NT2/D1 (cell line): ENCODE results near the gene STK32B.

ENCODE experiments used
- DNase-seq: peaks from one replicate; pipeline ENCODE4 v3.0.0-alpha.2; 2011; ENCODE audit warnings: low read depth, low spot score
- H3K27me3 ChIP-seq: 2 replicates; pipeline ENCODE4 v1.6.0; 2011; ENCODE audit warnings: mild to moderate bottlenecking; ENCODE audit not compliant: insufficient read length, insufficient read depth
- H3K36me3 ChIP-seq: 2 replicates; pipeline ENCODE4 v1.6.1; 2011; ENCODE audit warnings: mild to moderate bottlenecking, low read length, mixed read lengths; ENCODE audit not compliant: insufficient read depth, insufficient read length
- H3K4me1 ChIP-seq: 2 replicates; pipeline ENCODE4 v1.5.1; 2011; ENCODE audit not compliant: insufficient read depth, insufficient read length
- H3K4me3 ChIP-seq: 2 replicates; pipeline ENCODE4 v1.5.1; 2011; ENCODE audit warnings: low read depth; ENCODE audit not compliant: insufficient read length
- H3K9ac ChIP-seq: 2 replicates; pipeline ENCODE4 v1.6.0; 2011; ENCODE audit warnings: low read depth; ENCODE audit not compliant: insufficient read length
- H3K9me3 ChIP-seq: 2 replicates; pipeline ENCODE4 v1.5.1; 2011; ENCODE audit warnings: mild to moderate bottlenecking, low read length; ENCODE audit not compliant: insufficient read depth
- SUZ12 ChIP-seq: IDR thresholded peaks from 2 replicates; pipeline ENCODE4 v1.6.1; 2011; ENCODE audit not compliant: insufficient read length, insufficient read depth; ENCODE audit errors: extremely low read depth
- YY1 ChIP-seq: IDR thresholded peaks from 2 replicates; pipeline ENCODE4 v1.6.1; 2011; ENCODE audit not compliant: insufficient read length, insufficient read depth
- ZNF274 ChIP-seq: IDR thresholded peaks from 2 replicates; pipeline ENCODE4 v1.6.1; 2011; ENCODE audit warnings: mild to moderate bottlenecking, low read depth, low read length

STK32B gene

GRCh38 chr4:5185551-5185950, 134.3 kb downstream of the STK32B start:
- Histone ChIP-seq H3K36me3 (no peaks in the 10 kb centered on the region), H3K9me3 (no peaks in the 10 kb centered on the region), H3K4me1 (no peaks in the 10 kb centered on the region), H3K4me3 (no peak overlapping the region), H3K9ac (no peak overlapping the region), H3K27me3 (no peaks in the 10 kb centered on the region)
- TF ChIP-seq YY1 (no peak), SUZ12 (no peak), ZNF274 (no peak)
- DNase-seq = no peak

GRCh38 chr4:5186271-5187064, 135.2 kb downstream of the STK32B start:
- no peak overlapping the region for H3K9ac ChIP-seq
- H3K9me3 ChIP-seq = no peaks in the 10 kb centered on the region
- no peaks in the 10 kb centered on the region for H3K36me3 ChIP-seq
- TF ChIP-seq ZNF274 = no peak
- no peak for TF ChIP-seq YY1
- TF ChIP-seq SUZ12 = no peak
- no peaks in the 10 kb centered on the region for H3K27me3 ChIP-seq
- no peak overlapping the region for H3K4me3 ChIP-seq
- H3K4me1 ChIP-seq = no peaks in the 10 kb centered on the region
- no peak for DNase-seq

- TF ChIP-seq YY1 (no peak), ZNF274 (no peak), SUZ12 (no peak)
- H3K36me3 ChIP-seq = no peaks in the 10 kb centered on the region
- H3K9me3 ChIP-seq = no peaks in the 10 kb centered on the region
- H3K27me3 ChIP-seq = no peaks in the 10 kb centered on the region
- H3K9ac ChIP-seq = no peak overlapping the region
- no peaks in the 10 kb centered on the region for H3K4me1 ChIP-seq
- no peak overlapping the region for H3K4me3 ChIP-seq
- no peak for DNase-seq
These were observed 136.8 kb downstream of the STK32B start for GRCh38 chr4:5188130-5188529.

GRCh38 chr4:5191831-5192230, 140.6 kb downstream of the STK32B start:
- no peaks in the 10 kb centered on the region for H3K36me3 ChIP-seq
- no peak overlapping the region for H3K4me3 ChIP-seq
- no peaks in the 10 kb centered on the region for H3K27me3 ChIP-seq
- no peak overlapping the region for H3K9ac ChIP-seq
- H3K4me1 ChIP-seq = no peaks in the 10 kb centered on the region
- no peak for DNase-seq
- no peak for TF ChIP-seq YY1
- no peak for TF ChIP-seq ZNF274
- no peaks in the 10 kb centered on the region for H3K9me3 ChIP-seq

GRCh38 chr4:5192271-5192670, 141.0 kb downstream of the STK32B start:
- TF ChIP-seq SUZ12 (no peak), ZNF274 (no peak), YY1 (no peak)
- Histone ChIP-seq H3K9ac (no peak overlapping the region), H3K4me3 (no peak overlapping the region), H3K9me3 (no peaks in the 10 kb centered on the region), H3K4me1 (no peaks in the 10 kb centered on the region), H3K27me3 (no peaks in the 10 kb centered on the region), H3K36me3 (no peaks in the 10 kb centered on the region)
- DNase-seq = no peak

GRCh38 chr4:5192678-5193077, 141.4 kb downstream of the STK32B start:
- TF ChIP-seq SUZ12 (no peak), ZNF274 (no peak), YY1 (no peak)
- Histone ChIP-seq H3K9ac (no peak overlapping the region), H3K4me3 (no peak overlapping the region), H3K9me3 (no peaks in the 10 kb centered on the region), H3K36me3 (no peaks in the 10 kb centered on the region), H3K4me1 (no peaks in the 10 kb centered on the region), H3K27me3 (no peaks in the 10 kb centered on the region)
- DNase-seq = no peak

GRCh38 chr4:5198656-5199541, 147.6 kb downstream of the STK32B start:
- Histone ChIP-seq H3K4me1 (peaks cover 3% of the 10 kb centered on the region), H3K36me3 (no peaks in the 10 kb centered on the region), H3K4me3 (no peak overlapping the region), H3K27me3 (no peaks in the 10 kb centered on the region), H3K9ac (no peak overlapping the region), H3K9me3 (peaks cover 21% of the 10 kb centered on the region)
- no peak for DNase-seq
- TF ChIP-seq YY1 = no peak
- TF ChIP-seq ZNF274 = no peak
- TF ChIP-seq SUZ12 = no peak
